IMR-90 (cell line): ENCODE results near the gene FAM193B. TPM values are rescaled to one million over a fixed set of nuclear protein-coding genes. Genes with fewer than 3 reads are reported as not detected.

Source experiments
- ATAC-seq: fragments of 200-7000 bp; cut with Tn5 transposase; 2 replicates; pipeline ENCODE4 v1.9.1; 2020; ENCODE audit warnings: low read depth, mild to moderate bottlenecking, moderate library complexity
- BruUV-seq: library from RNA; stranded (reverse); fragments of 400-500 nt; replicated peaks from 2 replicates; lab custom pipeline; 2021; lab: Mats Ljungman, UMichigan
- CTCF ChIA-PET: fragments of 300-600 bp; formaldehyde crosslinking; extraction: SDS; loops from one replicate; lab custom pipeline; 2021; ENCODE audit warnings: antibody characterized with exemption; lab: Yijun Ruan, JAX
- POLR2A ChIA-PET: fragments of 300-600 bp; sonication (Branson Sonifier 250); formaldehyde crosslinking; loops from one replicate; lab custom pipeline; 2022; ENCODE audit warnings: antibody characterized with exemption; ENCODE audit not compliant: unreplicated experiment; lab: Charles Lee
- DNase-seq: peaks from one replicate; pipeline ENCODE4 v3.0.0; 2013
- H2AFZ ChIP-seq: replicated peaks from 2 replicates; pipeline ENCODE3; 2013; ENCODE audit warnings: low read length, mild to moderate bottlenecking; ENCODE audit not compliant: poor library complexity
- H2AK5ac ChIP-seq: 2 replicates; pipeline ENCODE4 v1.6.1; 2013; ENCODE audit warnings: low read depth, low read length, inconsistent platforms
- H2AK9ac ChIP-seq: replicated peaks from 2 replicates; pipeline ENCODE3; 2013; ENCODE audit warnings: mild to moderate bottlenecking, low read depth, low read length, moderate library complexity; ENCODE audit not compliant: poor library complexity
- H2BK120ac ChIP-seq: 2 replicates; pipeline ENCODE4 v1.6.1; 2013; ENCODE audit warnings: low read depth, low read length, inconsistent platforms
- H2BK15ac ChIP-seq: 3 replicates; pipeline ENCODE4 v1.6.1; 2013; ENCODE audit warnings: low read depth, low read length, inconsistent platforms
- H2BK20ac ChIP-seq: 2 replicates; pipeline ENCODE4 v1.6.1; 2013; ENCODE audit warnings: low read depth, mild to moderate bottlenecking, inconsistent platforms, low read length, moderate library complexity
- H2BK5ac ChIP-seq: 2 replicates; pipeline ENCODE4 v1.6.1; 2013; ENCODE audit warnings: mild to moderate bottlenecking, low read depth, low read length, inconsistent platforms; ENCODE audit not compliant: poor library complexity, severe bottlenecking
- H3K14ac ChIP-seq: replicated peaks from 2 replicates; pipeline ENCODE4 v1.6.1; 2013; ENCODE audit warnings: low read depth, low read length, inconsistent platforms
- H3K18ac ChIP-seq: 2 replicates; pipeline ENCODE4 v1.6.1; 2013; ENCODE audit warnings: low read depth, low read length, control low read depth
- H3K23ac ChIP-seq: 2 replicates; pipeline ENCODE4 v1.6.1; 2013; ENCODE audit warnings: low read depth, low read length, inconsistent platforms
- H3K27ac ChIP-seq: 2 replicates; pipeline ENCODE4 v1.5.1; 2013; ENCODE audit warnings: mild to moderate bottlenecking, control low read depth, low read length; ENCODE audit not compliant: insufficient read depth
- H3K27me3 ChIP-seq: 2 replicates; pipeline ENCODE4 v1.6.1; 2013; ENCODE audit warnings: low read length; ENCODE audit not compliant: control insufficient read depth, insufficient read depth
- H3K36me3 ChIP-seq: 2 replicates; pipeline ENCODE4 v1.6.1; 2013; ENCODE audit warnings: low read length, mixed read lengths; ENCODE audit not compliant: control insufficient read depth, insufficient read depth
- H3K4ac ChIP-seq: 2 replicates; pipeline ENCODE4 v1.6.1; 2013; ENCODE audit warnings: low read depth, low read length, inconsistent platforms
- H3K4me1 ChIP-seq: 2 replicates; pipeline ENCODE4 v1.6.1; 2013; ENCODE audit warnings: low read length, mixed read lengths; ENCODE audit not compliant: control insufficient read depth, insufficient read depth
- H3K4me2 ChIP-seq: 2 replicates; pipeline ENCODE4 v1.6.1; 2013; ENCODE audit warnings: low read depth, mild to moderate bottlenecking, control low read depth, low read length, moderate library complexity
- H3K4me3 ChIP-seq: 2 replicates; pipeline ENCODE4 v1.5.1; 2013; ENCODE audit warnings: low read depth, mild to moderate bottlenecking, control low read depth, low read length, moderate library complexity; ENCODE audit not compliant: insufficient read depth
- H3K56ac ChIP-seq: 2 replicates; pipeline ENCODE4 v1.6.1; 2013; ENCODE audit warnings: low read length, inconsistent platforms; ENCODE audit not compliant: insufficient read depth; ENCODE audit errors: extremely low read depth
- H3K79me1 ChIP-seq, 2 experiments: 2 replicates each; pipeline ENCODE4 v1.6.1; 2013; ENCODE audit warnings: low read length in 2 of 2, inconsistent platforms in 1 of 2, low read depth in 1 of 2
- H3K9ac ChIP-seq: 2 replicates; pipeline ENCODE4 v1.6.1; 2013; ENCODE audit warnings: low read depth, low read length, control low read depth
- H3K9me1 ChIP-seq: 2 replicates; pipeline ENCODE4 v1.6.1; 2013; ENCODE audit warnings: low read length, inconsistent platforms; ENCODE audit not compliant: insufficient read depth
- H3K9me3 ChIP-seq: 2 replicates; pipeline ENCODE4 v1.6.1; 2013; ENCODE audit warnings: low read length; ENCODE audit not compliant: control insufficient read depth, insufficient read depth
- H4K20me1 ChIP-seq: 2 replicates; pipeline ENCODE4 v1.6.1; 2013; ENCODE audit warnings: low read length, inconsistent platforms; ENCODE audit not compliant: insufficient read depth
- H4K5ac ChIP-seq: 2 replicates; pipeline ENCODE4 v1.6.1; 2013; ENCODE audit warnings: mild to moderate bottlenecking, low read depth, low read length, control low read depth
- H4K8ac ChIP-seq, 2 experiments: 2 replicates each; pipeline ENCODE4 v1.6.1; 2013; ENCODE audit warnings: low read depth in 2 of 2, low read length in 2 of 2, control low read depth in 1 of 2, inconsistent platforms in 1 of 2
- H4K91ac ChIP-seq: 2 replicates; pipeline ENCODE4 v1.6.1; 2013; ENCODE audit warnings: low read depth, low read length, inconsistent platforms; ENCODE audit not compliant: insufficient read depth
- BHLHE40 ChIP-seq: fragments of 150-350 bp; IDR thresholded peaks from 2 replicates; pipeline ENCODE4 v1.6.1; 2016; ENCODE audit warnings: mild to moderate bottlenecking, low read depth, low read length
- MAZ ChIP-seq: IDR thresholded peaks from 2 replicates; pipeline ENCODE4 v1.6.1; 2012; ENCODE audit warnings: low read depth, mild to moderate bottlenecking, low read length, improper control_type of control experiment, moderate library complexity, borderline replicate concordance
- WGBS, 2 experiments: methylation state at CpG; one replicate each; pipeline versions ENCODE4 v1.1.5 to v1.1.7; 2013; ENCODE audit warnings: missing lambda C conversion rate in 2 of 2; ENCODE audit not compliant: insufficient read length in 1 of 2; ENCODE audit errors: extremely low coverage in 2 of 2; 5-methylcytosine and 5-hydroxymethylcytosine counted together
- dilution Hi-C: fragments of 300-500 bp; cut with HindIII; formaldehyde crosslinking; loops from one replicate; pipeline ENCODE4 v1.14.3; 2018; ENCODE audit warnings: low sequenced_read_pairs; ENCODE audit not compliant: unreplicated experiment
- in situ Hi-C: fragments of 300-500 bp; cut with MboI; formaldehyde crosslinking; loops from 3 replicates; pipeline ENCODE4 v1.14.3; 2019; ENCODE audit warnings: low sequenced_read_pairs, inconsistent platforms, mixed read lengths
- intact Hi-C: fragments of 100-400 bp; cut with micrococcal nuclease; formaldehyde crosslinking; loops from 2 replicates; pipeline ENCODE4 v1.10.0; 2022
- polyA plus RNA-seq, 3 experiments: library from polyadenylated mRNA; depleted of rRNA; stranded (reverse); fragments of >200 nt; gene quantifications; 2 replicates each; pipeline ENCODE4 v1.2.3, GENCODE V29; 2012; ENCODE audit warnings: low replicate concordance in 1 of 3
- total RNA-seq: library from RNA; depleted of rRNA; stranded (reverse); fragments of >200 nt; gene quantifications from 2 replicates; pipeline ENCODE4 v1.2.3, GENCODE V29; 2012

FAM193B gene
- total and polyA plus RNA-seq, 2 of the 4 experiments (the other 2 are of a cell fraction), result 9.5 to 52.2 TPM

DNA sequence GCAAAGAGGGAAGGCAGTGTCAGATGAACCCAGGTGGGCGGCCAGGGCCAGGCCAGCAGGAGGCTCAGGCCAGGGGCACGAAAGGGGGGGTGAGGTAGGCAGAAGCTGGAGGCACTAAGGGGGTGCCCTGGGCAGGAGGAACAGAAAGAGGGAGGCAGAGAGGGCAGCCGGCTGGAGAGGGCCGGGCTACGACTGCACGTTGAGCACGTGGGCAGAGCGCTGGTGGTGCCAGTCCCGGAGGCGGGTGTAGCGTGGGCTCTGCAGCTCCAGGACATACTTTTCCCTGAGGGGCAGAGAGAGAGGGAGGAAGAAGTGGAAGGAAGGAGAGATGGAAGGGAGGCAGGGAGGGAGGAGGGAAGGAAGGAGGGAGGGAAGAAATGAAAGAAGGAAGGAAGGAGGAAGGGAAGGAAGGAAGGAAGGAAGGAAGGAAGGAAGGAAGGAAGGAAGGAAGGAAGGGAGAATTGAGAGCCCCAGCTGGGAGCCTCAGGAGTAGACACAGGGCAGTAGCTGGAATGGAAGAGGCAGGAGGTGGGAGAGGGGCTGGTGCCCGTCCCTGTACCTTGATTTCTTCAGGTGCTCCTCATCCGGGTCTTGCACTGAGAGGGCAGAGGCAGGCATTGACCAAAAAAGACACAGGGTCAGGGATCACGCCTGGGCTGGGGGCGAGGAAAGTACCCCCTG lies 63.9 kb downstream of the FAM193B start:
- ChIA-PET CTCF (no interaction called here), POLR2A (no interaction called here)
- no peak overlapping the region for H4K8ac ChIP-seq
- H2AK5ac ChIP-seq, result no peak overlapping the region
- H3K27ac ChIP-seq, result no peak overlapping the region
- no peaks in the 10 kb centered on the region for H3K27me3 ChIP-seq
- in situ Hi-C loops (no loop called here), intact Hi-C loops (no loop called here), dilution Hi-C loops (no loop called here)
- no peak overlapping the region for H3K23ac ChIP-seq
- no peak overlapping the region for H3K56ac ChIP-seq
- H2AK9ac ChIP-seq, result peak overlapping the region; percentile 82
- H3K9me3 ChIP-seq, result no peaks in the 10 kb centered on the region
- DNase-seq (no peak), ATAC-seq (no peak)
- peaks cover 82% of the 10 kb centered on the region for H3K36me3 ChIP-seq
- no peak overlapping the region for H2BK120ac ChIP-seq
- H3K4me2 ChIP-seq, result no peak overlapping the region
- H3K4me3 ChIP-seq, result no peak overlapping the region
- H3K79me1 ChIP-seq, result peaks cover 41 to 83% of the 10 kb centered on the region in 2 experiments
- H3K9ac ChIP-seq, result no peak overlapping the region
- H3K9me1 ChIP-seq, result peaks cover 9% of the 10 kb centered on the region
- H2BK5ac ChIP-seq, result no peak overlapping the region
- no peak overlapping the region for H3K14ac ChIP-seq
- peaks cover 96% of the 10 kb centered on the region for H4K20me1 ChIP-seq
- no TSS peak for BruUV-seq
- 92% methylated on average over 12 of the region's 15 CpGs; no CpG with 5 or more reads in 1 of the 2 experiments for WGBS, 2 experiments
- H3K4ac ChIP-seq, result no peak overlapping the region
- H2BK15ac ChIP-seq, result no peak overlapping the region
- no peak overlapping the region for H4K91ac ChIP-seq
- TF ChIP-seq BHLHE40 (no peak), MAZ (no peak)
- H2BK20ac ChIP-seq, result no peak overlapping the region
- no peak overlapping the region for H2AFZ ChIP-seq
- peaks cover 21% of the 10 kb centered on the region for H3K4me1 ChIP-seq
- H4K5ac ChIP-seq, result no peak overlapping the region
- no peak overlapping the region for H3K18ac ChIP-seq
